Pons (tissue), 1 donor: Measurements from ENCODE around the gene WDFY3.
"Not testable (repeated sequence)": the region's sequence is repeated elsewhere in the genome, so short reads cannot be mapped to it uniquely, and the experiment has no call there.

Source experiments
- DNase-seq: peaks from one replicate; pipeline ENCODE4 v3.0.0-alpha.2; 2016; ENCODE audit warnings: low spot score

The WDFY3 gene

DNA sequence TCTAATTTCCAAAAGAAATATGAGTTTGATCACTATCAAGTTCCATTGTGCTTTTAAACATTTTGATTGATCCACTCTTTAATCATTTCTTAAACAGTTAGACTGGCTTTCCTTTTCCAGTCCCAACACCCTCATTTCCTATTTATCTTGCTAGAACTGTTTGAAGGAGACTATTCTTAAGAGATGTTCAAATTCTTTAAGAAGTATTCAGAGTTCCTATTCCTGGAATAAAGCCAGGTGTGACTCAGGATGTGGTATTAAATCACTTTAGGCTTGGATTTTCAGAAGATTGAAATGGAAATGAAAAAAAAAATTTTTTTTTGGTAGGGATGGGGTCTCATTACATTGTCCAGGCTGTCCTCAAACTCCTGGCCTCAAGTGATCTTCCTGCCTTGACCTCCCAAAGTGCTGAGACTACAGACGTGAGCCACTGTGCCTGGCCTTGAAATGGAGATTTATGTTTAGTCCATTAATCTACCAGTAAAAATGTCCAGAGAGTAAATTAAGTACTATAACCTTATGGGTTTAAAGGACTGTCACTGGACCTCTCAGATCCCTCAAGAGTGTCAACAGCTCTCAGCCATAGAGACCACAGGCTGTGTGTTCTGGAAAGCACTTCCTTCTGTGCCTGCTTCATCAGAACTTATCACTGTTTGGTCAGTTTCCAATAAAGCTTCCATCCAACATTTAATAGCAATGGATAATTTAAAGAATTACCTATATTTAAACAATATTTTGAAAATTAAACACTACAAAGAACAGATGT, 292.8 kb downstream of the WDFY3 start:
- no peak for DNase-seq

GRCh38 chr4:84672177-84672576, 294.3 kb downstream of the WDFY3 start:
- no peak for DNase-seq

GRCh38 chr4:84669201-84669600, 297.3 kb downstream of the WDFY3 start:
- no peak for DNase-seq

DNA sequence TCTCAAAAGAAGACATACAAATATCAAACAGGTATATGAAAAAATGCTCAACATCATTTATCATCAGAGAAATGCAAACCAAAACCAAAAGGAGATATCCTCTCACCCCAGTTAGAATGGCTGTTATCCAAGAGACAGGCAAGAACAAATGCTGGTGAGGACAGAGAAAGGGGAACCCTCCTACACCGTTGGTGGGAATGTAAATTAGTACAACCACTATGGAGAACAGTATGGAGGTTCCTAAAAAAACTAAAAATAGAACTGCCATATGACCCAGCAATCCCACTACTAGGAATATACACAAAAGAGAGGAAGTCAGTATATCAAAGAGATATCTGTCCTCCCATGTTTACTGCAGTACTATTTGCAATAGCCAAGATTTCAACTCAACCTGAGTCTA, 300.1 kb downstream of the WDFY3 start:
- DNase-seq, result no peak

GRCh38 chr4:84664767-84665166, 301.7 kb downstream of the WDFY3 start:
- not testable (repeated sequence) for DNase-seq

GRCh38 chr4:84661191-84661939, 305.1 kb downstream of the WDFY3 start:
- no peak for DNase-seq

DNA sequence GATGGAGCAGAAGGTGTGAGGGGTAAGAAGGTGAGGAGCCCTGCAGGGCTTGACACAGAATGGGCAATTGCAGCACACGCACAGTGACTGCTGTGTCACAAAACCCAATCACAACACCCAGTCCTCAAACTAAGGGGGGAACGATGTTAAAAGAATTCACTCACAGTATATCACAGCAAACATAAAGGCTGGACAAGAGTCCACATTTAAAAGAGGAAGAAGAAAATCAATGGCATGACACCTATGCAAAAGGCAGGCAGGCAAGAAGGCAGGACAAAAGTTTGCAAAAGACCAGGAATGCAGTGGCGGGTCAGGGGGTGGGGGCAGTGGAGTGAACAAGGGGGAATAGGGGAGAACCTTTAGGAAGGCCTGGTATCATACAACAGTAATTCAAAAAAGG, 305.9 kb downstream of the WDFY3 start:
- no peak for DNase-seq

- DNase-seq, result no peak
Observed at GRCh38 chr4:84652478-84652877, 314.0 kb downstream of the WDFY3 start.

GRCh38 chr4:84651499-84651898, 315.0 kb downstream of the WDFY3 start:
- no peak for DNase-seq

- no peak for DNase-seq
Observed at GRCh38 chr4:84648863-84649647, 317.4 kb downstream of the WDFY3 start.

DNA sequence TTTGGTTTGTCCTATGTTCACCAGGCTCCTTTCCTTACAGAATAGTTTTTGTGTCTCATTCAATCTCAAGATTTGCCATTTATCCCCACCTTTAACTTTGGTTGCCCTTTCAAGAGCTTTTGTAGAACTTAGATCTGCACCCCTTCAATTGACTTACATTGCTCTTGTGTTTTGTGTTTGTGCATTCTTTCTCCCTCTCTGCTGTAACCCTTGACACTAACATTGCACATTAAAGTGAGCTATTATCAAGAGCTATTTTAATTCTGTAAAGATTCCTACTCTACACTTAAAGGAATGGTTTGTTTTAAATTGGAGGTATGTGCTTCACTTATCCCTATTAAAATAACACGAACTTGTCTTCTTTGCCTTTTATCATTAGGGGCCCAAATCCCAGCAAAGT, 318.3 kb downstream of the WDFY3 start:
- no peak for DNase-seq

DNA sequence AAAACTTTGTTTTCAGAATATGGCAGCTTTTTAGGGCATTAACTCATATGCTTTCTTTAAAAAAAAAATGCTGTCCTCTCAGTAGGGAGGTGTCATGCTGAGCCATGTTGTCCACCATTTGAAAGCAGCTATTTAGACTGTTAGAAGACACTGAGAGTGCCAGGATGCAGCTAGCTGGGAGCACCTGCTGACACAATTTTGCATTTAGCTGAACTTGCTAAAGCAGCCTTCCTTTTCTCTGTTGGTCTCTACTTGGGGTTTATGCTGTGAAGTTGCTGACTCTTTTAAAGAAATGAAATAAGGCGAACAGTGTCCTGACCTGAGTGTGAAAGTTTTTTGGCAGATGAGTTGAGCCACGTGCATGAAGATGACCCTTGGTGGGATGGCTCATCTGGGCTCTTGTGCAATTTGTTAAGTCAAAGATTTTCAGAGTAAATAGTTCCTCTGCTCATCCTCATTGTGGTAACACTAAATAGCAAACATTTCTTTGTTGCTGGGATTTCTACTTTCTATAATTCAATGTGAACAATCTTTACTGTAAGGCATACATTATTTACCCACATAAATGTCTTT, 319.1 kb downstream of the WDFY3 start:
- DNase-seq, result no peak

DNA sequence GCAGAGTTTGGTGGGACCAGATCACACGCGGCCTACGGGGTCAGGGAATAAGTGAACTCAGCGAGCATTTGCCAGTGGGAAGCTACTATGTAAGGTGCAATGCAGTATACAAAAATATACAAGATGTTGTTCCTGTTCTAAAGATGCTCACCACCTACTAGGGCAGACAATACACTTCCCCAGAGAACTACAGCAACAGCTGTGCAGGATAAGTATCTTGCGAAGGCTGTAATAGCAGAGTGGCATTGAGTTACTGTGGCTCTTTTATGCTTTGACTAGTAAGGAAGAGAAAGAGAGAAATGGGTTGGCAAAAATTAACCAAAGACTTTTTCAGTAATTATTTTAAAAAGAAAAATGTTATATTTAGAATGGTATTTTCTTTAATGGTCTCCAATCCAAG, 322.4 kb downstream of the WDFY3 start:
- no peak for DNase-seq

GRCh38 chr4:84639145-84639544, 327.3 kb downstream of the WDFY3 start:
- DNase-seq, result no peak

DNA sequence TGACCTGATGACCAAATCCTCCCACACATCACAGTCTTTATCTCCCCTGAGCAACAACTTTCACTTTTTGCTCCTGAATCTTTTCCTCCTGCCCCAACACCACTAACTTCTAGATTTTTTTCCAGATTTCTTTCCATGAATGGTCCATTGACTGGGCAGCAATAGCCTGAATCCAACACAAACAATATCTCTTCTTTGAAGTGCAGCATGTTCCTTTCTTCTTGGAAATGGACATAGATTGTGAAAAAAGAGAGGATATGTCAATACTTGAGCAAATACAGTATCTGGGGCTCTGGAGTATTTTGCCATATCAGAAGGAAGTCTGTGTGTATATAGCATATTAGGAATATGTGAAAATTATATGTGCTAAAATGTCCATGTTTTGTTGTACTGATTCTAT, 328.4 kb downstream of the WDFY3 start:
- no peak for DNase-seq

GRCh38 chr4:84634961-84635360, 331.5 kb downstream of the WDFY3 start:
- no peak for DNase-seq

- DNase-seq, result no peak
Observed at GRCh38 chr4:84632092-84632491, 334.4 kb downstream of the WDFY3 start.

GRCh38 chr4:84631573-84631972, 334.9 kb downstream of the WDFY3 start:
- no peak for DNase-seq

DNA sequence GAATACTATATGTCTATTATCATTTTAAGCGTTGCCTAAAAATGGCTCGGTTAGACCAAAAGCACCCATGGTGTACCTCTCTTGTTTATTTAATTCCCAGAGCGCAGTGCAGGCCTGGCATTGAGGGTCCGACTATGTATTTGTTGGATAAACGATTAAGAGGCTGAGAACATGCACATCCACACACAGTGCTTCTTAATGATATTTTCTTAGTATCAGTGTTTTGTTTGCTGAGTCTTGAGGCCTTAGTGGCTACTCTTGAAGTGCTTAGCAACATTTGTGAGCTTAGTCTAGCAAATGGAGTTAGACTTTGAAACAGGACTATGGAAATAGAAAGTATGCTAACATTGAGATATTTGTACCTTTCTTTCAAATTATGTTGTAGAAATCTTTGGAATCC, 339.8 kb downstream of the WDFY3 start:
- DNase-seq, result no peak

DNA sequence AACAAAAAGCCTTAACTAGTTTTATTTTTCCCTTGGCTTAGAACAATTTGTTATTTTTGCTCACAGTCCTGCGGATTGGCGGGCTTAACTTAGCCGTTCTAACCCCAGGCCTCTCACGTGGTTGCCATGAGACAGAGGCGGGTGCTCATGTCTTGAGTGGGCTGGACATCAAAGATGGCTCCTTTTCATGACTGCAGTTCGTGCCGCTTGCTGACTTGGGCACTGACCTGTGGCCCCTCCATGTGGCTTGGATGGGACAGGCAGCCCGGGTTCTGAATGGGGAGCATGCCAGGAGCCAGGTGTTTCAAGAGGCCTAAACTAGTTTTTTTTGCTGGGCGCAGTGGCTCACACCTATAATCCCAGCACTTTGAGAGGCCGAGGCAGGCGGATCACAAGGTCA, 342.8 kb downstream of the WDFY3 start:
- DNase-seq, result no peak

DNA sequence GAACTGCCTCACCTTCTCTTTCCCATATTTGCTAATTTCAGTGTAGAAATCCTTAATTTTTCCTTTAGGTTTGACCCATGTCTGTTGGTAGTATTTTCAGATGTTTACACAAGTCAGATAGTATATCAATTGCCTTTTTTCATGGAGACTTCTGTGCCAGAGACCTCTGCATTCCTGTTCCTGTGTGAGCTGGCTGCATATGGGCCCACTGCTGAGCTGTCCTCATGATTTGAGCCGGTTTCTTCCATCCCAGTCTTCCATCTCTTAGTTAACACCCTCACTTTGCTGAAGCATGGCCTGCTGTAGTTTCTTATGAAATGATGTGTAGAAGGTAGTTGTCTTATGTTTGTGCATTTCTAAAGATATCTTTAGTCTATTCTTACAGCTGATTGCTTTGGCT, 343.5 kb downstream of the WDFY3 start:
- DNase-seq, result no peak
